Measurements from ENCODE around the gene PTAR1. TPM values are rescaled to one million over a fixed set of nuclear protein-coding genes. Genes with fewer than 3 reads are reported as not detected.

The PTAR1 gene
- total RNA-seq, 1 experiment from 2014 or later: 61.5 TPM

DNA sequence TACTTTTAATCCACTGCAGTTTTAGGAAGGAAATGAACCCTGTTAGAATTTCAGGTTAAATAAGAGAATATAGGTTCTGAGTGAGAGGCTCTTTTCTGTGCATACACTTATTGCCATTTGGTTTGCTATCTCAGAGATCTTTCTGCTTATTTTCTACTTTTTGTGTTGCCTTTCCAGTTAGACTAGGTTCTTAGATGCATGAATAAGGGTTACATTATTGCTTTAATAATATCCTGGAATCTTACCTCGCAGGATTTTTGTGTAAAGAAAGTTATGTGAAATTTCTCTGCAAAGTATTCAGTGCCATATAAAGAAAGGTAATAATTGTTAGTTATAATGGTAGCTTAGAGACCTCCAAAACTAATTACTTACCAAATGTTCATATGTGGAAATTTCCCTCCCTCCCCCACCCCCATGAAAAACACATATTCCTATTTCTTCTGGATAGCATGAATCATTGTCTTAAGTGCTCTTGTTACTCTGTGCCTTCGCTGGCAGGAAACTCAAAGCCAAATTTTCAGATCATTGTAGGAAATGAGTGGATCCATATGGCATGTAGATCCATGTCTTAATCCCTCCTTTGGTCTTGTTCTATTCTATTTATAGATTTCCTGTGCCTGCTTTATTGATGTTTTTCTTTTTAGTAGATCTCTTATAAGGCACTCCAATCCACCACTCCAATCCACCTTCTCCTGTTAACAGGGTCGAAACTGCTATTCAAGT, 84.9 kb downstream of the PTAR1 start:
- Histone ChIP-seq H3K27ac (ENCODE audit: low read depth, low read length, poor library complexity, severe bottlenecking) (no peak overlapping the region), H3K27me3 (replicated peaks; ENCODE audit: insufficient read depth, low read depth, low read length, poor library complexity) (peaks cover 18% of the 10 kb centered on the region), H3K36me3 (ENCODE audit: insufficient read depth, low read length, poor library complexity, severe bottlenecking) (no peaks in the 10 kb centered on the region), H3K4me1 (ENCODE audit: insufficient read depth, low read length, poor library complexity, severe bottlenecking) (peaks cover 6% of the 10 kb centered on the region), H3K4me3 (ENCODE audit: low read depth, low read length, poor library complexity, severe bottlenecking) (no peak overlapping the region), H3K9me3 (ENCODE audit: low read depth, low read length, poor library complexity, severe bottlenecking) (no peaks in the 10 kb centered on the region)
- ChIA-PET POLR2A (ENCODE audit: low non-redundant PET) (no interaction called here), CTCF (no interaction called here)
- BruUV-seq (replicated peaks): no TSS peak
- TF ChIP-seq EZH2 (IDR thresholded peaks at IDR 0.05; ENCODE audit: borderline replicate concordance, low read depth, low read length, poor library complexity, severe bottlenecking): no peak
- TF ChIP-seq, protein P1, sequence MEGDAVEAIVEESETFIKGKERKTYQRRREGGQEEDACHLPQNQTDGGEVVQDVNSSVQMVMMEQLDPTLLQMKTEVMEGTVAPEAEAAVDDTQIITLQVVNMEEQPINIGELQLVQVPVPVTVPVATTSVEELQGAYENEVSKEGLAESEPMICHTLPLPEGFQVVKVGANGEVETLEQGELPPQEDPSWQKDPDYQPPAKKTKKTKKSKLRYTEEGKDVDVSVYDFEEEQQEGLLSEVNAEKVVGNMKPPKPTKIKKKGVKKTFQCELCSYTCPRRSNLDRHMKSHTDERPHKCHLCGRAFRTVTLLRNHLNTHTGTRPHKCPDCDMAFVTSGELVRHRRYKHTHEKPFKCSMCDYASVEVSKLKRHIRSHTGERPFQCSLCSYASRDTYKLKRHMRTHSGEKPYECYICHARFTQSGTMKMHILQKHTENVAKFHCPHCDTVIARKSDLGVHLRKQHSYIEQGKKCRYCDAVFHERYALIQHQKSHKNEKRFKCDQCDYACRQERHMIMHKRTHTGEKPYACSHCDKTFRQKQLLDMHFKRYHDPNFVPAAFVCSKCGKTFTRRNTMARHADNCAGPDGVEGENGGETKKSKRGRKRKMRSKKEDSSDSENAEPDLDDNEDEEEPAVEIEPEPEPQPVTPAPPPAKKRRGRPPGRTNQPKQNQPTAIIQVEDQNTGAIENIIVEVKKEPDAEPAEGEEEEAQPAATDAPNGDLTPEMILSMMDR (conservative IDR thresholded peaks at IDR 0.05; ENCODE audit: low read depth, low read length): no peak
- DNase-seq (ENCODE audit: low spot score): peak; percentile 64
- intact Hi-C loops (cut with micrococcal nuclease; ENCODE audit: unreplicated experiment): loop anchor here (5.0 to 10.0 kb wide), 5 partner anchors 82 to 250 kb away; no protein-coding TSS in a partner anchor

GRCh38 chr9:69674112-69674685, 85.6 kb downstream of the PTAR1 start:
- DNase-seq (ENCODE audit: low spot score): no peak
- no peak overlapping the region for H3K27ac ChIP-seq (ENCODE audit: low read depth, low read length, poor library complexity, severe bottlenecking)
- H3K9me3 ChIP-seq (ENCODE audit: low read depth, low read length, poor library complexity, severe bottlenecking): no peaks in the 10 kb centered on the region
- intact Hi-C loops (cut with micrococcal nuclease; ENCODE audit: unreplicated experiment): loop anchor here (5.0 to 10.0 kb wide), 5 partner anchors 83 to 249 kb away; no protein-coding TSS in a partner anchor
- CTCF ChIA-PET: interaction anchor here (1.0 to 1.3 kb wide), 2 partner anchors 246 to 257 kb away, joined by 4 to 5 read pairs; no protein-coding TSS in a partner anchor
- H3K4me3 ChIP-seq (ENCODE audit: low read depth, low read length, poor library complexity, severe bottlenecking): no peak overlapping the region
- no TSS peak for BruUV-seq (replicated peaks)
- TF ChIP-seq EZH2 (IDR thresholded peaks at IDR 0.05; ENCODE audit: borderline replicate concordance, low read depth, low read length, poor library complexity, severe bottlenecking): no peak
- TF ChIP-seq, protein P1 (conservative IDR thresholded peaks at IDR 0.05; ENCODE audit: low read depth, low read length): no peak
- POLR2A ChIA-PET (ENCODE audit: low non-redundant PET): no interaction called here
- H3K4me1 ChIP-seq (ENCODE audit: insufficient read depth, low read length, poor library complexity, severe bottlenecking): peaks cover 6% of the 10 kb centered on the region
- H3K36me3 ChIP-seq (ENCODE audit: insufficient read depth, low read length, poor library complexity, severe bottlenecking): no peaks in the 10 kb centered on the region
- H3K27me3 ChIP-seq (replicated peaks; ENCODE audit: insufficient read depth, low read depth, low read length, poor library complexity): peaks cover 25% of the 10 kb centered on the region

- Histone ChIP-seq H3K27me3 (replicated peaks; ENCODE audit: insufficient read depth, low read depth, low read length, poor library complexity) (peaks cover 34% of the 10 kb centered on the region), H3K27ac (ENCODE audit: low read depth, low read length, poor library complexity, severe bottlenecking) (no peak overlapping the region), H3K4me3 (ENCODE audit: low read depth, low read length, poor library complexity, severe bottlenecking) (peak overlapping the region; percentile 54), H3K36me3 (ENCODE audit: insufficient read depth, low read length, poor library complexity, severe bottlenecking) (no peaks in the 10 kb centered on the region), H3K4me1 (ENCODE audit: insufficient read depth, low read length, poor library complexity, severe bottlenecking) (peaks cover 6% of the 10 kb centered on the region), H3K9me3 (ENCODE audit: low read depth, low read length, poor library complexity, severe bottlenecking) (no peaks in the 10 kb centered on the region)
- no TSS peak for BruUV-seq (replicated peaks)
- TF ChIP-seq, protein P1 (conservative IDR thresholded peaks at IDR 0.05; ENCODE audit: low read depth, low read length): no peak
- TF ChIP-seq EZH2 (IDR thresholded peaks at IDR 0.05; ENCODE audit: borderline replicate concordance, low read depth, low read length, poor library complexity, severe bottlenecking): no peak
- intact Hi-C loops (cut with micrococcal nuclease; ENCODE audit: unreplicated experiment): loop anchor here (2.0 to 10.0 kb wide), 6 partner anchors 84 to 249 kb away; no protein-coding TSS in a partner anchor
- CTCF ChIA-PET: interaction anchor here (1.0 to 1.4 kb wide), 3 partner anchors 130 to 258 kb away, joined by 3 to 5 read pairs (median 4); no protein-coding TSS in a partner anchor
- no peak for DNase-seq (ENCODE audit: low spot score)
- POLR2A ChIA-PET (ENCODE audit: low non-redundant PET): no interaction called here
Measured at GRCh38 chr9:69673311-69673640, 86.5 kb downstream of the PTAR1 start.
